HepG2 (cell line): Measurements from ENCODE around the gene LLGL2. TPM values are rescaled to one million over a fixed set of nuclear protein-coding genes. Genes with fewer than 3 reads are reported as not detected.
A peak's percentile ranks its signal among the peaks of the same experiment; 100 is the strongest.

Source experiments
- ATAC-seq: fragments of 200-7000 bp; cut with Tn5 transposase; 3 replicates; pipeline ENCODE4 v1.9.1; 2020; ENCODE audit warnings: mild to moderate bottlenecking, moderate library complexity
- BruUV-seq: library from RNA; stranded (reverse); fragments of 400-500 nt; replicated peaks from 2 replicates; lab custom pipeline; 2021; lab: Mats Ljungman, UMichigan
- CTCF ChIA-PET: fragments of 300-600 bp; formaldehyde crosslinking; extraction: SDS; loops from one replicate; lab custom pipeline; 2021; ENCODE audit warnings: low total read pairs, inconsistent platforms, low intra/inter-chr PET ratio; lab: Yijun Ruan, JAX
- POLR2A ChIA-PET: fragments of 350-600 bp; sonication (Branson Sonifier 250); formaldehyde crosslinking; loops from one replicate; lab custom pipeline; 2020; ENCODE audit warnings: antibody characterized with exemption, inconsistent platforms; lab: Yijun Ruan, JAX
- DNase-seq: peaks from one replicate; pipeline ENCODE4 v3.0.0-alpha.2; 2015; ENCODE audit warnings: low spot score
- FAIRE-seq: peaks from 3 replicates; lab custom pipeline; 2011; peaks lifted over from hg19 to GRCh38; lab: Jason Lieb, UNC
- H2AFZ ChIP-seq: one replicate; pipeline ENCODE4 v1.6.1; 2011; ENCODE audit warnings: low read length, inconsistent platforms
- H3K27ac ChIP-seq: fragments of 300-600 bp; 3 replicates; pipeline ENCODE4 v1.8.0; 2011; ENCODE audit warnings: mixed run types, mild to moderate bottlenecking, mixed read lengths, low read length, inconsistent platforms; ENCODE audit not compliant: insufficient read depth; ENCODE audit errors: extremely low read length
- H3K27me3 ChIP-seq, 2 experiments: fragments of 200-600 bp in 1 of 2; 2 replicates in 1 of 2; 3 replicates in 1 of 2; pipeline versions ENCODE4 v1.6.0 to v1.8.0; 2011; ENCODE audit warnings: low read length in 2 of 2, mild to moderate bottlenecking in 2 of 2, moderate library complexity in 2 of 2, inconsistent platforms in 1 of 2; ENCODE audit not compliant: insufficient read depth in 2 of 2, control insufficient read depth in 1 of 2
- H3K36me3 ChIP-seq, 2 experiments: fragments of 200-600 bp in 1 of 2; replicated peaks in 1 of 2; 2 replicates in 1 of 2; 3 replicates in 1 of 2; pipeline versions ENCODE4 v1.5.1 to v1.8.0; 2011; ENCODE audit warnings: low read length in 2 of 2, inconsistent platforms in 1 of 2; ENCODE audit not compliant: insufficient read depth in 2 of 2, control insufficient read depth in 1 of 2
- H3K4me1 ChIP-seq: 2 replicates; pipeline ENCODE4 v1.5.1; 2012; ENCODE audit warnings: low read length, inconsistent platforms; ENCODE audit not compliant: insufficient read depth
- H3K4me2 ChIP-seq: 2 replicates; pipeline ENCODE4 v1.6.0; 2011; ENCODE audit warnings: low read depth, low read length, inconsistent platforms
- H3K4me3 ChIP-seq, 3 experiments: fragments of 200-600 bp in 1 of 3; sonication (generic), shearing (Covaris generic) in 1 of 3; replicated peaks in 1 of 3; 2 replicates each; pipeline ENCODE4 v1.5.1; 2011 to 2016; ENCODE audit warnings: low read length in 3 of 3, inconsistent platforms in 2 of 3, low read depth in 2 of 3, mild to moderate bottlenecking in 2 of 3, control low read depth in 1 of 3, mixed read lengths in 1 of 3; ENCODE audit not compliant: insufficient read depth in 1 of 3
- H3K79me2 ChIP-seq: one replicate; pipeline ENCODE4 v1.6.1; 2011; ENCODE audit warnings: low read length, inconsistent platforms; ENCODE audit not compliant: insufficient read depth
- H3K9ac ChIP-seq: 2 replicates; pipeline ENCODE4 v1.6.0; 2011; ENCODE audit warnings: mild to moderate bottlenecking, low read depth, low read length, inconsistent platforms; ENCODE audit not compliant: insufficient read depth
- H3K9me3 ChIP-seq: 2 replicates; pipeline ENCODE4 v1.5.1; 2012; ENCODE audit warnings: mild to moderate bottlenecking, low read length
- H4K20me1 ChIP-seq: 2 replicates; pipeline ENCODE4 v1.6.0; 2011; ENCODE audit warnings: inconsistent platforms, mild to moderate bottlenecking, low read length, moderate library complexity; ENCODE audit not compliant: insufficient read depth
- AGO1 ChIP-seq: fragments of 200-400 bp; formaldehyde crosslinking; IDR thresholded peaks from 2 replicates; pipeline ENCODE4 v1.6.1; 2017; ENCODE audit warnings: mild to moderate bottlenecking, low read depth, low read length, moderate library complexity; ENCODE audit not compliant: poor library complexity, severe bottlenecking
- ETV6 ChIP-seq: sonication (generic); formaldehyde crosslinking; conservative IDR thresholded peaks from 2 replicates; pipeline ENCODE4 v1.4.0; 2020; ENCODE audit warnings: missing genetic modification reagents
- HBP1 ChIP-seq: IDR thresholded peaks from 2 replicates; pipeline ENCODE4 v1.6.1; 2016; ENCODE audit warnings: low read depth, control low read depth
- HNRNPL ChIP-seq: fragments of 200-400 bp; formaldehyde crosslinking; IDR thresholded peaks from 2 replicates; pipeline ENCODE4 v1.6.1; 2017; ENCODE audit warnings: mild to moderate bottlenecking, low read depth, low read length
- KDM4B ChIP-seq: sonication (generic); formaldehyde crosslinking; IDR thresholded peaks from 2 replicates; pipeline ENCODE4 v1.4.0; 2020; ENCODE audit warnings: missing genetic modification reagents
- MXD4 ChIP-seq: IDR thresholded peaks from 2 replicates; pipeline ENCODE4 v1.6.1; 2016; ENCODE audit warnings: mild to moderate bottlenecking, missing biosample characterization, missing genetic modification reagents
- RBM39 ChIP-seq: fragments of 200-400 bp; formaldehyde crosslinking; IDR thresholded peaks from one replicate; pipeline ENCODE4 v1.6.1; 2018; ENCODE audit warnings: antibody characterized with exemption, mild to moderate bottlenecking, low read depth, low read length; ENCODE audit not compliant: poor library complexity, severe bottlenecking
- RXRB ChIP-seq: IDR thresholded peaks from 2 replicates; pipeline ENCODE4 v1.6.1; 2016; ENCODE audit warnings: borderline replicate concordance, missing genetic modification reagents, missing compliant biosample characterization
- THAP11 ChIP-seq: IDR thresholded peaks from 2 replicates; pipeline ENCODE4 v1.6.1; 2016; ENCODE audit warnings: missing biosample characterization, missing genetic modification reagents
- THRA ChIP-seq: sonication (generic); formaldehyde crosslinking; IDR thresholded peaks from 2 replicates; pipeline ENCODE4 v1.4.0; 2020; ENCODE audit warnings: missing genetic modification reagents, borderline replicate concordance
- ZBTB39 ChIP-seq: sonication (generic); formaldehyde crosslinking; IDR thresholded peaks from 2 replicates; pipeline ENCODE4 v1.5.0; 2020; ENCODE audit warnings: missing genetic modification reagents
- ZNF20 ChIP-seq: sonication (generic); formaldehyde crosslinking; IDR thresholded peaks from 2 replicates; pipeline ENCODE4 v1.4.0; 2020; ENCODE audit warnings: mild to moderate bottlenecking, moderate library complexity, missing genetic modification reagents
- ZNF460 ChIP-seq: sonication (generic); formaldehyde crosslinking; IDR thresholded peaks from 2 replicates; pipeline ENCODE4 v1.5.1; 2020; ENCODE audit warnings: missing genetic modification reagents, mild to moderate bottlenecking, borderline replicate concordance
- ZNF550 ChIP-seq: sonication (generic); formaldehyde crosslinking; IDR thresholded peaks from 2 replicates; pipeline ENCODE4 v1.4.0; 2020; ENCODE audit warnings: mild to moderate bottlenecking, missing genetic modification reagents, borderline replicate concordance
- ZNF562 ChIP-seq: sonication (generic); formaldehyde crosslinking; IDR thresholded peaks from 2 replicates; pipeline ENCODE4 v1.8.0; 2022; ENCODE audit warnings: missing genetic modification reagents, borderline replicate concordance
- ZNF580 ChIP-seq: IDR thresholded peaks from 2 replicates; pipeline ENCODE4 v1.6.1; 2016; ENCODE audit warnings: low read depth, borderline replicate concordance
- ZSCAN22 ChIP-seq: sonication (generic); formaldehyde crosslinking; IDR thresholded peaks from 2 replicates; pipeline ENCODE4 v1.4.0; 2020; ENCODE audit warnings: mild to moderate bottlenecking, missing genetic modification reagents
- WGBS: methylation state at CpG from one replicate; pipeline ENCODE4 v1.1.6; 2017; ENCODE audit warnings: low lambda C conversion rate; 5-methylcytosine and 5-hydroxymethylcytosine counted together
- in situ Hi-C: cut with HindIII; loops from 2 replicates; pipeline ENCODE4 v1.10.0; 2017; ENCODE audit warnings: low pct_unique_long_range_greater_than_20kb; ENCODE audit not compliant: extremely low pct_ligation_motif_present
- intact Hi-C: fragments of 100-400 bp; cut with micrococcal nuclease; formaldehyde crosslinking; loops from one replicate; pipeline ENCODE4 v1.10.0; 2022; ENCODE audit not compliant: unreplicated experiment
- polyA plus RNA-seq, 8 experiments: library from polyadenylated mRNA; depleted of rRNA in 3 of 8; stranded (reverse) in 7 of 8; unstranded in 1 of 8; fragments of >200 nt; fragmentation: Illumina TruSeq in 4 of 8; extraction: Trizol in 4 of 8; gene quantifications; 2 replicates each; pipeline versions ENCODE4 v1.2.1 to v1.2.3, GENCODE V29; 2011 to 2016; ENCODE audit warnings: low read depth in 4 of 8, missing spikeins in 1 of 8, mixed read lengths in 1 of 8; ENCODE audit not compliant: insufficient read depth in 1 of 8
- total RNA-seq, 5 experiments: library from RNA; depleted of rRNA; stranded (reverse); fragments of >200 nt; fragmentation: Illumina TruSeq; extraction: Trizol; gene quantifications; 2 replicates each; pipeline ENCODE4 v1.2.3, GENCODE V29; 2016; ENCODE audit warnings: low read depth in 1 of 5

The LLGL2 gene
- total and polyA plus RNA-seq, 2 of the 13 experiments (the other 11 are each of a cell fraction or from before 2014, with no cell fraction given), result 83.0 to 86.7 TPM

GRCh38 chr17:75602644-75603043 is 77.1 kb downstream of the LLGL2 start:
- BruUV-seq, result no TSS peak
- ATAC-seq (peak; percentile 19), FAIRE-seq (no peak), DNase-seq (no peak)
- ChIA-PET CTCF (interaction anchor here (1.1 to 2.5 kb wide), 3 partner anchors 13 to 148 kb away, joined by 4 to 18 read pairs (median 4); no protein-coding TSS in a partner anchor), POLR2A (interaction anchor here (1.2 to 3.0 kb wide), 3 partner anchors 8 to 151 kb away, joined by 3 to 40 read pairs (median 4); no protein-coding TSS in a partner anchor)
- Histone ChIP-seq H3K79me2 (no peaks in the 10 kb centered on the region), H3K27ac (no peak overlapping the region), H3K4me2 (no peak overlapping the region), H2AFZ (no peak overlapping the region), H3K36me3 (no peaks in the 10 kb centered on the region), H4K20me1 (no peaks in the 10 kb centered on the region), H3K9ac (no peak overlapping the region), H3K9me3 (no peaks in the 10 kb centered on the region), H3K27me3 (peaks cover 2 to 15% of the 10 kb centered on the region in 2 experiments; a peak in 3 of 5 replicates), H3K4me3 (no peak overlapping the region), H3K4me1 (peaks cover 14% of the 10 kb centered on the region; the same call in 1 of the 2 replicates)
- intact Hi-C loops, result no loop called here
- in situ Hi-C loops, result no loop called here
- TF ChIP-seq THRA (CRISPR knock-in tag) (no peak), KDM4B (CRISPR knock-in tag) (no peak), ZNF580 (CRISPR knock-in tag) (no peak), ZNF460 (CRISPR knock-in tag) (no peak), ZSCAN22 (CRISPR knock-in tag) (no peak), HNRNPL (0 out of 2 replicates have a peak, but pooled peaks have one; percentile 28), ZBTB39 (CRISPR knock-in tag) (0 out of 2 replicates have a peak, but pooled peaks have one; percentile 33), ETV6 (CRISPR knock-in tag) (no peak), RXRB (CRISPR knock-in tag) (no peak), MXD4 (CRISPR knock-in tag) (no peak), HBP1 (CRISPR knock-in tag) (no peak), ZNF562 (no peak), AGO1 (no peak), THAP11 (no peak), ZNF550 (no peak), ZNF20 (CRISPR knock-in tag) (no peak), RBM39 (no peak)
- WGBS, result 0% methylated on average over 4 of the region's 12 CpGs
